CMK (cell line): ENCODE results near the gene TNFSF9.
"Not testable (repeated sequence)": the region's sequence is repeated elsewhere in the genome, so short reads cannot be mapped to it uniquely, and the experiment has no call there.

Experiments
- DNase-seq: peaks from one replicate; pipeline ENCODE4 v3.0.0-alpha.2; 2010; ENCODE audit warnings: low read depth

The TNFSF9 gene

DNA sequence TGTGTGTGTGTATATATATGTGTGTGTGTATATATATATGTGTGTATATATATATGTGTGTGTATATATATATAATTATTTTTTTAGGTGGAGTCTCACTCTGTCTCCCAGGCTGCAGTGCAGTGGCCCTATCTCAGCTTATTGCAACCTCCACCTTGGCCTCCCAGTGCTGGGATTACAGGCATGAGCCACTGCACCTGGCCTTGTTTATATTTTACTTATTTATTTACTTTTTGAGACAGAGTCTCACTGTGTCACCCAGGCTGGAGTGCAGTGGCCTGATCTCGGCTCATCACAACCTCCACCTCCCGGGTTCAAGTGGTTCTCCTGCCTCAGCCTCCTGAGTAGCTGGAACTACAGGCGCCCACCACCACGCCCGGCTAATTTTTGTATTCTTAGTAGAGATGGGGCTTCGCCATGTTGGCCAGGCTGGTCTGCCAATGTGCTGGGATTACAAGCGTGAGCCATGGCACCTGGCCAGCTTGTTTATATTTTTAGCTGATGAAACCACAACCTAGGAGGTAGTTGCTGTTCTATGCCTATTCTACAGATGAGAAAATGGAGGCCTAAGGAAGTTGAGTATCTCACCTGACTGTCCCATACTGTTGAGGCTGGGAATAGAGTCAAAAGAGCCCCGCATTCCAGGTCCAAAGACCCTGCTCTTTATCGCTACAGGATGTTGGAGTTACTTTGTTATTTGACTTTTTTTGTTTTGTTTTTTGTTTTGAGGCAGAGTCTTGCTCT is 22.6 kb upstream of the TNFSF9 start:
- not testable (repeated sequence) for DNase-seq

DNA sequence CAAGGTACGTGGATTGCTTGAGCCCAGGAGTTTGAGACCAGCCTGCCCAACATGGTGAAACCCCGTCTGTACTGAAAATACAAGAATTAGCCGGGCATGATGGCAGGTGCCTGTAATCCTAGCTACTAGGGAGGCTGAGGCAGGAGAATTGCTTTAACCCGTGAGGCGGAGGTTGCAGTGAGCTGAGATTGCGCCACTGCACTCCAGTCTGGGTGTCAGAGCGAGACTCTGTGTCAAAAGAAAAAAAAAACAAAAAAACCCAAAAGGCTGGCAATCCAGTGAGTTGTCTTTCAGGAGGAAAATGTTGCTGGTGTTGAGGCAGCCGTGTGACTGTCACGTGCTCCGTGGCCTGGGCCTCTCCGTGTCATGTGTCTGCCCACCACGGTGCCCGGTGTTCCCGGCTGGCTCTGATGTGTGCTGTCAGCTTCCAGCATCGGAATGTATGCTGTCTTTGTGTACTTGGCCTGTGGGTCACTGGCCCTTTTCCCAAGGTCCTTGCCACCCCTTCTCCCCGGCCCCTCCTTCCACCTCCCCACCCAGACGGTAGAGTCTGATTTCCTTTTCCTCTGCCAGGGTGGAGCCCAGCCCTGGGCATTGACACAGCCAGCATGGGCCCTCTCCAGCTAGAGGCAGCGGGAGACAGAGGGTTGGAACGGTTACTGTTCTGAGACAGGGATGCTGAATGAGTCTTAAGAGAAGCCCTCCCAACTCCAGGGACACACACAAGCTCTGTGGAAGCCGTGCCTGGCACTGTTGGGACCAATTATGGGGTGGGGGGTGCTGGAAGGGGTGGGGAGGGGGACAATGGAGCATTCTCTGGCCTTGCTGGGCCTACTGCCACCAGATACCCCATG is 21.5 kb upstream of the TNFSF9 start:
- DNase-seq: no peak

DNA sequence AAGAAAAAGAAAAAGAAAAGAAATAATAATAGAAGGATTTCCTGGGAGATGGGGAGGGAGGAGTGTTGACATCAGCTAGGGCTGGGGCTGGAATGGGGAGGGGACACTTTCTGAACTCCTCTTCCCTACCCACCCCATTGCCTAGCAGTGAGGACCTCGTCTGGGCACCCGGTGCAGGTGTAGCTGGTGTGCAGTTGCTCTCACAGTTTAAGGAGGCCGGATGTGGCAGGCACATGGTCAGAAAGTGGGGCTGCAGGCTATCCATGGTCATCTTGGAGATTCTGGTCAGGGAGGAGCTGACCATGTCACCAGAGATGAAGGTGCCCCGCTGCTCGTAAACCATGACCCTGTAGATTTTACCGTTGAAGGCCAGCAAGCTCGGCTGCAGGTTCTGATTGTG is 20.2 kb upstream of the TNFSF9 start:
- DNase-seq: no peak

DNA sequence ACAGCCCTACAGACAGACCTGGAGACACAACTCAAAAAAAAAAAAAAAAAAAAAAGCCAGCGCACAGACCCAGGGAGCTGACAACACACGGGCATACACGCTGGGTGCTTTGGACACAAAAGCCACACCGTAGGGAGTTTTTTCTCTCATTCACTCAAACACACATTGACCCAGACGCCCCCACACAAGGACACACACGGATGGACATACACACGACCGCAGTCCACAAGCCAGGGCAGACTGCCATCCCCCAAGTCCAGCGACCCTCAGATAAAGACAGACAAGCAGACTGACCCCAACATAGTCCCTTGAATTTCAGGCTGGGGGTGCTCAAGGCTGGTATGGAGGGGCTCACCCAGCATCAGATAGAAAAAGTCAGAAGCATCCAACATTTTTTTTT is 16.7 kb upstream of the TNFSF9 start:
- no peak for DNase-seq

DNA sequence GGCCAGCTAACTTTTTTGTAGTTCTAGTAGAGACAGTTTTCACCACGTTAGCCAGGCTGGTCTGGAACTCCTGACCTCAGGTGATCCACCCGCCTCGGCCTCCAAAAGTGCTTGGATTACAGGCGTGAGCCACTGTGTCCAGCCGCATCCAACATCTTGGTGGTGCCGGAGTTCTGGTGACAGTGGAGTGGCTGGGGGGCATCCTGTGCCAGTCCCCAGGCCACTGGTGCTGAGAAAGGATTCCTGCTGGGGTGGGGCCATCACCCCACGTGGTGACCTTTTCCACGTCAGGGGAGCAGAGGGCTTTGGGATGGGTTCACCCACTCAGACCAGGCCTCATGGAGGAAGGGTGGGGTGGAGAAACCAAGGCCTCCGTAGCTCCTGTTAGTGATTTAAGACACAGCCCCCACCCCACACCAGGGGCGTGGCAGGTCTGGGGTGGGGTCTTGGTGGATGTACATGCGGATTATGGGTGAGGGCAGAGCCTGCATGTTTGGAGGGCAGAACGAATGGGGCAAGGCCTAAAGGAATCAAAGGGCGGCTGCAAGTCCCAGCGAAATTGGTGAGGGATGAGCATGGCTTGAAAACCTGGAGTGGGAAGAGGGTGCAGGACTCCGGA is 15.8 kb upstream of the TNFSF9 start:
- DNase-seq: no peak

DNA sequence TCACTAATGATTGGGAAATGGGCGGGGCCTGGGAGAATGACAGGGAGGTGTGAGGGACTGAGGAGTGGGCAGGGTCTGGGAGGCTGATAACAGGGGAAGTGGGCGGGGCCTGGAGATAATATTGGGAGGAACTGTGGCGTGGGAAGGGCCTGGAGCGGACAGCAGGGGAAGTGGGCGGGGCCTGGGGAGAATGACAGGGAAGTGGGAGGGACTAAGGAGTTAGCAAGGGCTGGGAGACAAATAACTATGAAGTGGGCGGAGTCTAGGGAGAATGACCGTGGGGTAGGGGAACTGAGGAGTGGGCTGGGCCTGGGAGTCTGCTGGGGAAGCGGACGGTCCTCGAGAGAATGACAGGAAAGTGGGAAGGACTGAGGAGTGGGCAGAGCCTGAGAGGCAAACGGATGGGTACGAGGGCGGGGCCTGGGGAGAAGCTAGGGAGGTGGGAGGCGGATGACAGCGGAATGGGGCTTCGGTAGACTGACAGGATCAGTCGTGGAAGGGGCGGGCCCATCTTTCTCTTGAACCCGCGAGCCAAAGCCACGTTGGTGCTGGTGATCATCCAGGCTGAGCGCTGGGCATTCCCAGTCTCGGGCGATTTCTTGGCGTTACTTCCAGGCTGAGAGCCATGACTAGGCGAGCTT is 14.7 kb upstream of the TNFSF9 start:
- DNase-seq: peak; percentile 98

DNA sequence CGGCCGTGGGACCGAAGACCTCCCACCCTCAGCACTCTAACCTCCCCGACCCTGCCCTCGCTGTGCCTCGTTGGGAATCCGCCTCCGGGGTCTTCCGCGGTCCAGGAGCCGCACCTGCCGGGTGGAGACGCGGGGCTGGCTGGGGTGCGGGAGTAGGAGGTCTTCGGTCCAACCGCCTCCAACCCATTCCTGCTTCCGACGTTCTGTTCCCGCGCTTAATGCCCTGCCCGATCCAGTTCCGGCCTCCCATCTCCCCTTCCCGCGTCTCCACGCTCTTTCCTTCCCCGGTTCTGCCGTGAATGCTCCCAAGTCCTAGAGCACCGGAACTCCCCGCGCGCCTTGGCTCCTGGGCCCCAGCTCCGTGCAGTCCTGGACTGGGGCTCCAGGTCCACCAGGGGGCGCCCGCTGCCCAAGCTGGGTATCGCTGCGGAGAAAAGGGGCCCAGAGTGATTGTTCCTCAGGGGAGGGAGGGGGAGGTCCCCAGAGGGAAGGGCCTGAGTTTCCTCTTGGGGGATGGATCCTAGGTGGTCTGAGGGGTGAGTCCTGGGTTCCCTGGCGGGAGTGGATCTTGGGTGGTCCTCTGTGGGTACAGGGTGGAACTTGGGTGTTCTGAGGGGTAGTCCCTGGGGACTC is 14.1 kb upstream of the TNFSF9 start:
- DNase-seq: no peak

DNA sequence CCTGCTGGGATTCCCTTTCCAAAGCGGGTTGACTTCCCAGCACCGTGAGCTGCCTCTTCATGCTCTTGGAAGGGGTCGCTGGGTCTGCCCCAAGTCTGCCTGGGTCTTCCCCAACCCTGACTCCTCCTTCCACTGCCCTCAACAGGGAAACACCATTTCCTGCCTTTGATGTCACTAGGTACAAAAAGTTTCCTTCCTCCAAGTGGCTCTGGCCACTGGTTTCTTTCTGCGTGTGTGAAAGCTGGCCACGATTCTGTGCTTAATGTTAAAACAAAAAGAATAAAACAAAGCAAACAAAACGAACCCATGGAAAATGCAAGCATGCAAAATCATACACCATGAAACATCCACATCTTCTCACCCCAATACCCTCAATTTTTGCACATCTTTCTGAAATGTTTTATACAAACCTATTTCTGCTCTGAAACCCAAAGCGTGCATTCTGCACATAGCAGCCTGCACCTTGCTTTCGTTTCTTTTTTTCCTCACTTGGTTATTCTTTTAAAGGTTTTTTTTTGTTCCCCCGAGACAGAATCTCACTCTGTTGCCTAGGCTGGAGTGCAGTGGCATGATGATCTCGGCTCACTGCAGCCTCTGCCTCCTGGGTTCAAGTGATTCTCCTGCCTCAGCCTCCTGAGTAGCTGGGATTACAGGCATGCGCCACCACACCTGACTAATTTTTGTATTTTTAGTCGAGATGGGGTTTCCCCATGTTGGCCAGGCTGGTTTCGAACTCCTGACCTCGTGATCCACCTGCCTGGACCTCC is 12.5 kb upstream of the TNFSF9 start:
- DNase-seq: no peak

DNA sequence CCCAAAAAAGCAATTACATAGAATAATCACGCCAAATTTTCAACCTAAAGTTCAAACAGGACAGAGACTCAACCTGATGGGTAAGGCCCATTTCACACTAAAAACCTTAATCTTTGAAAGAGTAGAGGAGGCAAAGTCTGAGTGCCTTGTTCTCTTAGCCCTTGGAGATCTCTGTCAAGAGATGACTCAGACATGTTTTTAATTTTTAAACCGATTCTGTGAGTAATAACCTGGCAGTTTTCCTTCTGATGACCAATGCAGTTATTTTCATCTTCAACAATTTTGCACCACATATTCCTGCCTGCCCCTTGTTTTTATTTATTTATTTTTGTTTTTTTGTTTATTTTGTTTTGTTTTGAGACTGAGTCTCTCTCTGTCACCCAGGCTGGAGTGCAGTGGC is 11.5 kb upstream of the TNFSF9 start:
- no peak for DNase-seq

DNA sequence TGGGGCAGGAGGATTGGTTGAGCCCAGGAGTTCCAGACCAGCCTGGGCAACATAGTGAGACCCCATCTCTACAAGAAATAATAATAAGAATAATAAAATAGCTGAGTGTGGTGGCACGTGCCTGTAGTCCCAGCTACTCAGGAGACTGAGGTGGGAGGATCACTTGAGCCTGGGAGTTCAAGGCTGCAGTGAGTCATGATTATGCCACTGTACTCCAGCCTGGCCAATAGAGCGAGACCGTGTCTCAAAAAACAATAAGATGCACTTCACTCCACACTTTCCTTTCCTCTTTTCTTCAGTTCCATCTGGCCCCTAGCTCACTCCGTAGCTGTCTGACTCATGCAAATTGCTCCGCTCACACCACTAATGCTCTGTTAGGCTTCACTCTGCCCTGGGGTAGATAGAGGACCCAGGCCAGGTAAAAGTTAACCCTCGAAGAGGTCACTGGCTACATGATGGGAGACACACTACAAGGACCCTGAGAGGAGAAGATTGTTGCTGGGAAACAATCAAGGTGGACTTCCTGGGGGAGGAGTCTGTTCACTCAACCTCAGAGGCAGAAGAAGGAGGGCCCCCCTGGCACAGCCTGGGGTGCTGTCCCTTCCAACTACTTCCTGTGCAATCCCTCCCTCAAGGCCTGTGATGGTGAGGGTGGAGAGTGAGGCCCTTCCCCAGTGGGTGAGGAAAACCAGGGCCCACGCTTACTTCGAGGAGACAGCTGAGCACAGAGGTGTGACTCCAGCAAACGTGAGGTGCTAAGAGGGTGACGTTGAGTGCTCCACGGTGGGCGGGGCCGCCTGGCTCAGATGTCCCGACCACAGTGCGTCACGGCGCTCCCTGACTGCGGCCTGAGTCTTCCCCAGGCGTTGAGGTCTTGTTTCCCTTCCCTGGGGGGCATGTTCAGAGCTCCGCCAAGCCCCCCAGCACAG is 8.8 kb upstream of the TNFSF9 start:
- DNase-seq: no peak

DNA sequence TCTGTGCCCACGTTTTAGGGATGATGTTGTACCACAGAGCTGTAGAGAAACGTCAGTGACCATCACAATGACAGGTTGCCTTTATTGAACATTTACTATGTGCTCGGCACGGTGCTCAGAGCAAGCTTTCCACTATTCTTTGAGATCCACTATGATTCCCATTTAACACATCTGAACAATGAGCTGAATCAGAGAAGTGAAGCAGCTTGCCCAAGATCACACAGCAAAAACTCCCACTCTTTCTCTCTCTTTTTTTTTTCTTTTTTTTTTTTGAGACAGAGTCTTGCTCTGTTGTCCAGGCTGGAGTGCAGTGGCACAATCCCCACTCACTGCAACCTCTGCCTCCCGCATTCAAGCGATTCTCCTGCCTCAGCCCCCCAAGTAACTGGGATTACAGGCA is 8.1 kb upstream of the TNFSF9 start:
- DNase-seq: no peak

DNA sequence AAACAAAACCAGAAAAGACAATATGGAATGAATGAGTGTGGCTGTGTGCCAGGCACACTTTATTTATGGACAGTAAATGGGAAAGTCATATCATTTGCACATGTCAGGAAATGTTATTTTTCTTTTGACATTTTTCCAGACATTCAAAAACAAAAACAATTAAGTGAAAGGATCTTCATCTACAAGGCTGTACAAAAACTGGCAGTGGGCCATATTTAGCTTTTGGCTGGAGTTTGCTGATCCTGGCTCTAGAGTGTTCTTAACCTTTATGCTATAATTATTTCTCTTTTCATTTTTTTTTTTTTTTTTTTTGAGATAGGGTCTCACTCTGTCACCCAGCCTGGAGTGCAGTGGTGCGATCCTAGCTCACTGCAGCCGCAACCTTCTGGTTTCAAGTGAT is 6.5 kb upstream of the TNFSF9 start:
- DNase-seq: no peak

DNA sequence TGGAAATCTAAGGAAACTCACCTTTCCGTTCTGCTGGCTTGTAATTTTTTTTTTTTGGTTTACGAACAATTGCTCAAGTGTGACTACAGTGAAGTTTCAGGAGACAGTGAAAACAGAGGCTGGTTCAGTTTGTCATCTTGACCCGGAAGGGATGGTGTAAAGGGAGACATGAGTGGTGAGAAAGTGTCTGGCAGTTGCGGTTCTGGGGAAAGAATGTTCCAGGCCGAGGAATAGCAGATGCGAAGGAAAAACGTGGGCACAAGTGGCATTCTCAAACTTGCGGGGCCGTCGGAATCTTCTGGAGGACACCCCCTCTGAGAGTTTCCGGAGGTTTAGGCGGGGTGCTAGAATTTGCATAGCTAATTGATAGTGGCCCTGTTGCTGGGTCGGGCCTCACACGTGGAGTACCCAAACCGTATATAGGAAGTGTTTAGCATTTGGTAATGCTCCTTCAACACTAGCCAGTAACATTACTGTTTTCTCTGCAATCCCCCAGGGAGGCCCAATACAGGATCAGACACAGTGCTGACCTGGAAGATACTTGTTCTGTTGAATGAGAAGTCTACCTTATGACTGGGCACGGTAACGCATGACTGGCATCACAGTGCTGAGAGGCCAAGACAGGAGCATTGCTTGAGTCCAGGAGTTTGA is 2.8 kb upstream of the TNFSF9 start:
- no peak for DNase-seq

DNA sequence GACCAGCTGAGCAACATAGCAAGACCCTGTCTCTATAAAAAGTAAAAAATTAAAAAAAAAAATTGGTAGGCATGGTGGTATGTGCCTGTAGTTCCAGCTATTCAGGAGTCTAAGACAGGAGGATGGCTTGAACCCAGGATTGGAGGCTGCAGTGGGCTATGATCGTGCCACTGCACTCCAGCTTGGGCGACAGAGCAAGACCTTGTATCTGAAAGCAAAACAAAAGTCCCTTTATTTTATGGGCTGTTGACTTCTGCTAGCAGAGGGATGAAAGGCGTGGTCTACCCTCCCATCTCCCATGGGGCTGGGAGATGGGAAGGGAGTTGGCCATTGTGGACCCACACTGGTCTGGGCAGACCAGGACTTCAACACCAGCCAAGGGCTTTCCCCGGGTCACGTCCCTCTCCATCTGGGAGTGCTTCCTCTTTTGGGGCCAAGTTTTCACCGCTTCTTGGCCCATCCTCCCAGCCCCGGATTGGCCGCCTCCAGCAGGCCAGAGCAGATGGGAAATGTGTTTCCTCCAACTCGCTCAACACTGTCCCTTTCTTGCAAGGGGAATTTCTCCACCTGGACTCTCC is 2.2 kb upstream of the TNFSF9 start:
- DNase-seq: no peak

DNA sequence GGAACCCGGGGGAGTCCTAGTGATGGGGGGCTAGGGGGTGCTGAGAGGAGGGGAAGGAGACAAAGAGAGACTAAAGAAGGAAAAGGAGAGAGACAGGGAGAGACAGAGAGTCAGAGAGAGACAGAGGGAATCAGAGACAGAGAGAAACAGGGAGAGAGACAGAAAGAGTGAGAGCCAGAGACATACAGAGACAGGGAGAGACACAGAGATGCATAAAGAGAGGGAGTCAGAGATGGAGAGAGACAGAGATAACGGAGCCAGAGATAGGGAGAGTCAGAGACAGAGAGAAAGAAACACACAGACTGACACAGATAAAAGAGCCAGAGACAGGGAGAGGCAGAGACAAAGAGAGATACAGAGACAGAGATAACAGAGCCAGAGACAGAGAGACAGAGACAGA is 1.5 kb upstream of the TNFSF9 start:
- no peak for DNase-seq

DNA sequence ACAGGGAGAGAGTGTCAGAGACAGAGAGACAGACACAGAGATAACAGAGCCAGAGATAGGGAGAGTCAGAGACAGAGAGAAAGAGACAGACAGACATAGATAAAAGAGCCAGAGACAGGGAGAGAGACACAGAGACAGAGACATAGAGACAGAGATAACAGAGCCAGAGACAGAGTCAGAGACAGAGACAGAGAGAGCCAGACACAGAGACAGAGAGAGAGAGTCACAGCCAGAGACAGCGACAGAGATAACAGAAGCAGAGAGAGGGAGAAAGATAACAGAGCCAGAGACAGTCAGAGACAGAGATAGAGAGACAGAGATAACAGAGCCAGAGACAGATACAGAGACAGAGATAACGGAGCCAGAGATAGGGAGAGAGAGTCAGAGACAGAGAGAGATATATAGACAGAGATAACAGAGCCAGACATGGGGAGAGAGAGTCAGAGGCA is 865 bp upstream of the TNFSF9 start:
- no peak for DNase-seq

DNA sequence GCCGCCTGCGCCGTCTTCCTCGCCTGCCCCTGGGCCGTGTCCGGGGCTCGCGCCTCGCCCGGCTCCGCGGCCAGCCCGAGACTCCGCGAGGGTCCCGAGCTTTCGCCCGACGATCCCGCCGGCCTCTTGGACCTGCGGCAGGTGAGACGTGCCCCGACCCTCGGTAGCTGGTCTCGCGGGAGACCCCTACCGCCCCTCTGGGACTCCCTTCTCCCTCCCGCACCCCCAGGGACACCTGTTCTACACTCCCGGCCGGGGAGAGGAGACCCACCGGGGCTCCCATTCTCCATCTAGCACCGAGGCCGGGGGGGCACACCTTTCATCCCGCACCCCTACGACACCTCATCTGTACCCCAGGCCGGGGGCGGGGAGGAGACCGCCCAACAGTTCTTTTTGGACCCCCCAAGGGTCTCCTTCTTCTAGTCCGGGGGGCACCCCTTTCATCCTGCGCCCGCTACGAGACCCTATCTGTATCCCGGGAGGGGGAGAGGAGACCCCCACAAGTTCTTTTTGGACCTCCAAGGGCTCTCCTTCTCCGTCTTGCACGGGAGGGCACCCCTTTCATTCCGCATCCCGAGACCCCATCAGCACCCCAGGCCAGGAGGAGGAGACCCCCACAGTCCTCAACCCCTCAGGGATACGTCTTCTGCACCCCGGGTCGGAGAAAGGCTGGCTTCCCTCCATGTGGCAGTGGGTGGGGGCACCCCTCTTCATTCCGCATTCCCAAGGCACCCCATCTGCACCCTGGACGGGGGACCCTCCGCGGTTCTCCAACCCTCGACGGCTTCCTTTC is 533 bp downstream of the TNFSF9 start:
- no peak for DNase-seq

DNA sequence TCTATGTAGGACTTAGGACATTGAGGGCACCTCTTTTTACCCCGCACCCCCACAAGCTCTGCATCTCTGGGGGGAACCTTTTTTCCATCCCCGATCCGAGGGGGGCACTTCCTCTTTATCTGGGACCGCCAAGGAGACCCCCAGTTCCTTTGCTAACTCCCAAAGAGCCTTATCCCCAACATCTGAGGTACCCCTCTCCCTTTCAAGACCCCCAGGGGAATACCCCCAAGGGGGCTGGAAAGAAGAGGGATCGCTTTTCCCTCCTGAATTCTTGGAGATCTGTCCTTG is 1.1 kb downstream of the TNFSF9 start:
- DNase-seq: no peak
